Posterior vena cava (tissue), 2 donors: ENCODE measurements around the gene GUSB. TPM values are rescaled to one million over a fixed set of nuclear protein-coding genes. Genes with fewer than 3 reads are reported as not detected.
"Not testable (repeated sequence)": the region's sequence is repeated elsewhere in the genome, so short reads cannot be mapped to it uniquely, and the experiment has no call there.

Experiments used
- DNase-seq: peaks from one replicate; pipeline ENCODE4 v3.0.0-alpha.2; 2020; ENCODE audit warnings: low spot score
- intact Hi-C, 2 donors: fragments of 100-400 bp; cut with DNase I; formaldehyde crosslinking; loops; one replicate each; pipeline versions ENCODE4 v1.14.1 to v1.14.2; 2022 to 2023
- long read RNA-seq, 2 donors: library from polyadenylated mRNA; unstranded; transcript quantifications; one replicate each; pipeline ENCODE4 v2.0.0, GENCODE V29; 2020 to 2021
- total RNA-seq, 2 donors: library from RNA; stranded (reverse); fragmentation: NEBNext Ultra II Directional; extraction: Animal tissue kit (Norgen Biotek cat#: 25700); gene quantifications; one replicate each; pipeline ENCODE4 v1.2.1, GENCODE V29; 2021
- donor health status: DM: yes; HTN: yes; CAD: no.
- donor health status: DM: yes; HTN: yes; CAD: no.

GUSB gene
- total RNA-seq = 10 to 100 TPM; 22.5 to 38.4 TPM
- long read RNA-seq, donor 1, transcript GUSB-201 (12 exons, 2,300 nt) = major isoform, 14 of 44 reads
- long read RNA-seq, donor 1, partial matches to known transcripts = 16 of 44 reads
- long read RNA-seq, donor 1, other reads (novel, unspliced or antisense) = 14 of 44 reads
- long read RNA-seq, donor 2, transcript GUSB-201 (12 exons, 2,300 nt) = major isoform, 26 of 75 reads
- long read RNA-seq, donor 2, partial matches to known transcripts = 11 of 75 reads
- long read RNA-seq, donor 2, other reads (novel, unspliced or antisense) = 38 of 75 reads

DNA sequence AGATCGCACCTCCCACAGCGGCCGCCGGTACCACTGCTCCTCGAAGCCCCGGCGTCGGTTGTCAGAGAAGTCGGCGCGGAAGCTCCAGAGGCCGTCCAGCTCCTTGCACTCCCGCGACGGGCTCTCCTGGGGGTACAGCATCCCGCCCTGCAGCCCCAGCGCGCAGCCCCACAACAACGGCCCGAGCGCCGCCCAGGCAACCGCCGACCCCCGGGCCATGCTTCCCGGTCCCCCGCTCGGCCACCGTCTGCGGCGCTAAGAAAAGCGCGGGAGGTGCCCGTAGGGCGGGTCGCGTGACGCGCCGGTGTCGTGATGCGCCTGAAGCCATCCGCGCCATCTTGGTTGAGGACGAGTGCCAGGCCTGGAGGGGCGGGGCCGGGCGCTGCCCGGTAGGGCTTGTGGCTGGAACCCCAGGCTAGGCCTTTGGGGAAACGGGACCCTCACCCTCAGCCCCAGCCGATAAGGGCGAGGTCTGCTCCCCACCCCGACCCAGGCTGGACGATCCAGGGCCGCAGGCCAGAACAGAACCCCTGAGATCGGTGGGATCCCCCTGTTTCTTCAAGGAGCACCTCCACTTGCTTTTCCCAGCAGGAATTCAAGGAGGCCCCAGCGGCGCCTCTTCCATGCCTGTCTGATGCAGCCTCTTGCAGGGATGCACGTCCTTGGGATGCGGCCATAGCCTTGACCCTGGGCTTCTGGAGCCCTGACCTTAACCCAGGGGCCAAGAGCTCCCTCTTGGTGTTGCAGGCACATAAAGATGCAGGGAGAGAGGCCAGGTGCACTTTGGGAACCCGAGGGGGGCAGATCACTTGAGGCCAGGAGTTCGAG is at the start of gene GUSB:
Gene GUSB, minus strand, starts transcription at position 249 of the 828 bp plus-strand sequence. Its CDS starts 30 bp downstream, at position 219.
- intact Hi-C loops = no loop called here
- peak; percentile 98 for DNase-seq

DNA sequence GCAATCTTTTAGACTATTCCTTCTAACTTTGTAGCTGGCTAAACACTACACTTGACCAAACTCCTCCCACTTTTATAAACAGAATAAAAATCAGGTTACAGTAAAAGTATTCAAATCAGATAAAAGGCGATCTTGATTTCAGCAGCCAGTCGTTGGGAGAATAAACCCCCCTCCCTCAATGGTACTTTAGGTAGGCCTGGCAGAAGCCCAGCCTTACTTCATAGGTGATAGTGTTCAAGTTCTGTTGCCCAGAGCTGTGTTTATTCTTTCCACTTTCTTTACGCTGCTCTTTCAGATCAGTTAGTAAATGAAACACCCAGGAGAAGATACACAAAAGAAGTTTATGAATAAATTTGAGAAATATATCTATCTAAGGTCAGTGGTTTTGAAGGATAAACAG is 46.3 kb upstream of the GUSB start:
- intact Hi-C loops = not testable (repeated sequence)

DNA sequence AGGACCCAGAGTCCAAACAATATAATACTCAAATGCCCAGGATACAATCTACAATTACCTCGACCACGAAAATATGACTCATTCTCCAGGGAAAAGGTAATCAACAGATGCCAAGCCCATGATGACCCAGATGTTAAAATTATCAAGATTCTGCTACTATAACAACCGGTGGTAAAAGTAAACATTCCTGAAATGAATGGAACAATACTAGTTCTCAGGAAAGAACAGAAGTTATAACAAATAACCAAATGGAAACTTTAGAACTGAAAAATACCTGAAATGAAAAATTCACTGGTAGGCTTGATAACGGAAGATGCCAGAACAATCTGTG is 34.1 kb upstream of the GUSB start:
- intact Hi-C loops = no loop called here
- no peak for DNase-seq

More for the DNA sequence above, 46.3 kb upstream of the GUSB start:
- DNase-seq = not testable (repeated sequence)

DNA sequence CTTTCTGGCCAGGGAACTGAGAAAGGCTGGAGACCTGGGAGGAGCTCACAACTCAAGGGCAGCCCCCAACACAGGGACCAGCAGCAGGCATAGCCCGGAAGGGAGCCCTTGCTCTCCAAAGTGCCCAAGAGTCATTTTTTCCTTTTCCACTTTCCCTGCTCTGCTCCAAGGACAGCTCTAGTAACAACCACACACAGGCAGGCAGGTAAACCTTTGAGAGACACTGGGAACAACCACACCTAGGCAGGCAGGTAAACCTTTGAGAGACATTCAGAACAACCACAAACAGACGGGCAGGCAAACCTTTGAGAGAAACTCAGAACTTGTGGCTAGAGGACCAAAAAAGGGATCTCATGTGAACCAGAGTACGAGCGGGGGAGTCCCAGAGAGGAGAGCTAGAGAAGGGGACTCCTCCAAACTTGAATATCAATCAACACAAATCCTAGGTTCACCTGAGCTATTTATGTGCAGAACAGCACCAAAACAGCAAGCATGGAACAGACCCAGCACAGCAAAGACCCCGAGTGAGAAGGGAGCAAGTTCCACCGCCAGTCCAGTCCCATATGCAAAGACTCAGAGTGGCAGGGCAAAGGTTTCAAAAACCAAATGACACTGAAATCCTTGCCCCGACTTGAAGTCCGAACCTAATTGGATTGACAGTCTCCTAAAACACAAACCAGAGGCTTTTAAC is 33.6 kb upstream of the GUSB start:
- intact Hi-C loops = no loop called here
- no peak for DNase-seq

DNA sequence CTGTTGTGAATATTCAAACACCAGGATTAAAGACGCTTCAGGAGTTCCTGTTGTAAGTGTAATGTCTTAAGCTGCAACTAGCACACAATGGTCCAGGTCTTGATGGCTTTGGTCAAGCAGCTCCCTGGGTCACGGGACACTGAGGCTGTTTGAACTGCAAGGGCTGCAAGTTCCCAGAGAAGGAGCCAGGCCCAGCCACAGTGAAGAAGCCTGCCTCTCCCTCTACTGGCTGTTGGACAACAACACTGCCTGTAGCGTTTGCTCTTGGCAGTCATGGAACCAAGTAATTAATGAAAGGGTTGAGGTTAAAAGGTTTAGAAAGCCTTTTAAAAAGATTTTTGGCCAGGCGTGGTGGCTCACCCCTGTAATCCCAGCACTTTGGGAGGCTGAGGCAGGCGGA is 31.9 kb upstream of the GUSB start:
- intact Hi-C loops = no loop called here
- DNase-seq = no peak

DNA sequence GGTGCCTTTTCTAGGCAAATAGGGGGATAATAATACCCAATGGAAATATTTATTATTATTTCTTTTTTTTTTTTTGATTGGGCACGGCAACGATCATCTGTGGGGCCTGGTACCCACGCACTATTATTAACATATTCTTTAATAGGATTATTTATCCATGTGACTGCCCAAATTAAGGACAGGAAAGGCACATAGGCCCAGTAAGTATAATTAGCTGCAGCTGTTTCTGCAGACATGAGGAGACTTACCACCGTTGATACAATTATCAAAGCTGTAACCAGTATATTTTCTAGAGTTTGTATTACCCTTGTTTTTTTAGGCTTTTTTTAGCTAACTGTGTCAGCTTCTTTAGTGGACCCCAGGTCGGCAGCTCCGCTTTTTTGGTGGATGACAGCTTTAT is 25.2 kb upstream of the GUSB start:
- no peak for DNase-seq
- intact Hi-C loops = no loop called here

DNA sequence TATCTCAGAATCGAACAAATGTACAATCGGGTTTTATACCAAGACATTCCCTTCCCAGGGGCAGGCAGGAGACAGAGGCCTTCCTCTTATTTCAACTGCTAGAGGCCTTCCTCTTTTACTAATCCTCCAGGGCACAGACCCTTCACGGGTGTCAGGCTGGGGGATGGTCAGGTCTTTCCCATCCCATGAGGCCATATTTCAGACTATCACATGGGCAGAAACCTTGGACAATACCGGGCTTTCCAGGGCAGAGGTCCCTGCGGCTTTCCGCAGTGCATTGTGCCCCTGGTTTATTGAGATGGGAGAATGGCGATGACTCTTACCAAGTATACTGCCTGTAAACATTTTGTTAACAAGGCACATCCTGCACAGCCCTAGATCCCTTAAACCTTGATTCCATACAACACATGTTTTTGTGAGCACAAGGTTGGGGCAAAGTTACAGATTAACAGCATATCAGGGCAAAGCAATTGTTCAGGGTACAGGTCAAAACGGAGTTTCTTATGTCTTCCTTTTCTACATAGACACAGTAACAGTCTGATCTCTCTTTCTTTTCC is 23.2 kb upstream of the GUSB start:
- intact Hi-C loops, DNase-seq: not testable (repeated sequence)

DNA sequence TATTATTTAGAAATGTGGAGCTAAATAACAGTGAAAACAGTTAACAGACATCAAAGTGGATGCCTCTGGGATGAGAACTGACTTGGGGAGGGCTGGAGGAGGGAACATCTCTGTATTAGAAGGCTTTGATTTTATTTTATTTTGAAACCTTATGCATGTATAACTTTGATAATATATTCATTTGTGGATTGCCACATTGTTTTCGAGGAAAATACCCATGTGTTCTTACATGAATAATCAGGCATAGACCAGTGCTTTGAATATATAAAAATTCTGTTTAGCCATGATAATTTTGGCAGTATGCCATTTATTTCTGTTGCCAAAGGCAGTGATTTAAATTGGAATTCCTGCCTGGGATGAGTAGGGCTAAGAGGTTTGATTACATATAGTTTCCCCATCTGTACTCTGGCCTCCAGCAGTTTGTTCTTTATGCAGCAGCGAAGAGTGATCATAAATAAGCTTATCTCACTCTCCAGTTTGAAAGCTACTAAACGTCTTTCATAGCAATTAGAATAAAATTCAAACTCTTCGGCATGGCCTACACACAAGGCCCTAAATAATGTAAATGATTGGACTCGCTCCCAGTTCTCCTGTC is 18.9 kb upstream of the GUSB start:
- intact Hi-C loops = not testable (repeated sequence)

DNA sequence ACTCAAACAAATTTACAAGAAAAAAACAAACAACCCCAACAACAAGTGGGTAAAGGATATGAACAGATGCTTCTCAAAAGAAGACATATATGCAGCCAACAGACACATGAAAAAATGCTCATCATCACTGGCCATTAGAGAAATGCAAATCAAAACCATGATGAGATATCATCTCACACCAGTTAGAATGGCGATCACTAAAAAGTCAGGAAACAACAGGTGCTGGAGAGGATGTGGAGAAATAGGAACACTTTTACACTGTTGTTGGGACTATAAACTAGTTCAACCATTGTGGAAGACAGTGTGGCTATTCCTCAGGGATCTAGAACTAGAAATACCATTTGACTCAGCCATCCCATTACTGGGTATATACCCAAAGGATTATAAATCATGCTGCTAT is 13.0 kb upstream of the GUSB start:
- DNase-seq, intact Hi-C loops: not testable (repeated sequence)

More for the DNA sequence above, 18.9 kb upstream of the GUSB start:
- DNase-seq = not testable (repeated sequence)

DNA sequence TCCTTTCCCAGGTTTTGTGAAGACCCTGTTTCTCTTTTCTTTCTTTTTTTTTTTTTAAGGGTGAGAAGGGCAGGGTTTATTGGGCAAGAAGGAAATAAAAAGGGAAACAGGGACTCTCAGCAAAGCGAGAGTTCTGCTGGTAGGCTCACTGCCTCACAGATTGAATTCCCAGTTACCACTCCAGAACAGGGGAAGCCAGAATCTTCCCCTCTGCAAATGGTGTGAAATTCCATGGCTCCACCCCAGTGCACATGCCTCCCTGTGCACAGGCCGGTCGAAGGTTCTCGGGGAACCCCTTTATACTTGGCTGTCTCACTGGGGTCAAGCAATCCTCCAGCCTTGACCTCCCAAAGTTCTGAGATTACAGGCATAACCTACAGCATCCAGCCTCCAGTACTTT is 10.5 kb upstream of the GUSB start:
- no peak for DNase-seq
- intact Hi-C loops = no loop called here

DNA sequence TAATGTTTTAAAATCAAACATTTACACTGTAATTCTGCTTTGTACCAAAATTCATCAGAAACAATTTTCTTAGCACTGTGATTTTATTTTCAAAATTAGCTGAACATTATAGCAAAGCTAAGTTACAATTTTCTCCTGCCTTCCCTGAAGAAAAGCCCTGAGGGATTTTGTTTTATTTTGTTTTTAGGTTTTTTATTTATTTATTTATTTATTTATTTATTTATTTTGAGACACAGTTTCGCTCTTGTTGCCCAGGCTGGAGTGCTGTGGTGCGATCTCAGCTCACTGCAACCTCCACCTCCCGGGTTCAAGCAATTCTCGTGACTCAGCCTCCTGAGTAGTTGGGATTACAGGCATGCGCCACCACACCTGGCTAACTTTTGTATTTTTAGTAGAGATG is 9.8 kb upstream of the GUSB start:
- intact Hi-C loops, DNase-seq: not testable (repeated sequence)

DNA sequence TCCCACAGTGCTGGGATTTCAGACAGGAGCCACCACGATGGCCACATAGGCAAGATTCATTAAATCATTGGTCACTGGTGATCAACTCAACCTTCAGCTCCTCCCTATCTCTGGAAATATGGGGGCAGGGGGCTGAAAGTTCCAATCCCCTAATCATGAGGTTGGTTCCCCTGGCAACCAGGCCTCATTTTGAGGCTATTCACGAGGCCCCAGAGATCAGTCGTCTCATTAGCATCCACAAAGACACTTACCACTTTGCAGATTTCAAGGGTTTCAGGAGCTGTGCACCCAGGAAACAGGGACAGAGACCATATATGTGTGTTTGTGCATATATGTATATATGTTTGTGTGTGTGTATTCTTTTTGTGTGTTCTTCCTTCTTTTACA is 7.7 kb upstream of the GUSB start:
- no peak for DNase-seq
- intact Hi-C loops = no loop called here

DNA sequence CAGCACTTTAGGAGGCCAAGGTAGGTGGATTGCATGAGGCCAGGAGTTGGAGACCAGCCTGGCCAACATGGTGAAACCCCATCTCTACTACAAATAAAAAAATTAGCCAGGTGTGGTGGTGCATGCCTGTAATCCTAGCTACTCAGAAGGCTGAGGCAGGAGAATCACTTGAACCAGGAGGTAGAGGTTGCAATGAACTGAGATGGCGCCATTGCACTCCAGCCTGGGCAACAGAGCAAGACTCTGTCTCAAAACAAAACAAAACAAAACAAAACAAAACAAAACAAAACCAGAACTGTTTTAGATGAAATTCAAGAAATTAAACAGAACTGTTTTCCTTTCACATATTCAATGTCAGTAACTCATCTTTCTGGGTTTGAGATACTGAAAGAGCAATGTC is 6.5 kb upstream of the GUSB start:
- intact Hi-C loops, DNase-seq: not testable (repeated sequence)

DNA sequence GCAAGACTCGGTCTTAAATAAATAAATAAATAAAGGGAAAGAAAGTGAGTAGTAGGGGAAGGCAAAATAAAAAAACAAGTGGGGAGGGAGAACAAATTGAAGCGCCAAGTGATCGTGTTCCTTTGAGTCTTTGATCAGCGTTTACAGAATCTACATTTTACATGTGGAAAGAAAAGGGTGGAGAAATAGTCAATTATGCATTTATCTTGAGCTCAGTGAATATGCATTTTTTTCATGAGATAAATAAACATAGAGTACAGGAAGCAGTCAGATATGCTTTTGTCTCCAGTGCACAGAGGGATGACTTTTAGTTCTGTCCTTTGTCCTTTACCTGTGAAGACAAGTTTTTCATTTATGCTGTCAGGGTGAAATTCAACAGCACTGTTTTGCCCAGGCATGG is 6.1 kb upstream of the GUSB start:
- DNase-seq = no peak
- intact Hi-C loops = no loop called here

DNA sequence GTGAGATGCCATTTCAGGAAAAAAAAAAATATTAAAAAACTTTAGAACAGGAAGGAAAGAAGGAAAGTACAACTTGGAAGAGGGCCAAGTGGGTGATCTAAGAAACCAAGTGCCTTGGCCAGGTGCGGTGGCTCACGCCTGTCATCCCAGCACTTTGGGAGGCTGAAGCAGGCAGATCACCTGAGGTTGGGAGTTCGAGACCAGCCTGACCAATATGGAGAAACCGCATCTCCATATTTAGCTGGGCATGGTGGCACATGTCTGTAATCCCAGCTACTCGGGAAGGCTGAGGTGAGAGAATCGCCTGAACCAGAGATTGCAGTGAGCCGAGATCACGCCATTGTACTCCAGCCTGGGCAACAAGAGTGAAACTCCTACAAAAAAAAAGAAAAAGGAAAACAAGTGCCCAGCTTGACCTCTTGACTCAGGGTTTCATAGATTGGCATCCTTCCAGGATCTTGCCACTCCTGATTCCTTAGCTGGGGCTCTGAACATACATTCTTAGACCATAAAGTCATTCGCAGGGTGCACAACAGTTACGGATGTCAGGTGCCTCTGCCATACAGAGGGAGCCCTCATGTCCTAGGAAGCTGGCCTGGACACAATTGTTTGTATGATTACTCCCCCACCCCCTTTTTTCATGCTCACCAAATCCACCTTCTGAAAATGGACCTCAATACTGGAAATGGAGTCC is 2.1 kb upstream of the GUSB start:
- no peak for DNase-seq
- intact Hi-C loops = no loop called here

DNA sequence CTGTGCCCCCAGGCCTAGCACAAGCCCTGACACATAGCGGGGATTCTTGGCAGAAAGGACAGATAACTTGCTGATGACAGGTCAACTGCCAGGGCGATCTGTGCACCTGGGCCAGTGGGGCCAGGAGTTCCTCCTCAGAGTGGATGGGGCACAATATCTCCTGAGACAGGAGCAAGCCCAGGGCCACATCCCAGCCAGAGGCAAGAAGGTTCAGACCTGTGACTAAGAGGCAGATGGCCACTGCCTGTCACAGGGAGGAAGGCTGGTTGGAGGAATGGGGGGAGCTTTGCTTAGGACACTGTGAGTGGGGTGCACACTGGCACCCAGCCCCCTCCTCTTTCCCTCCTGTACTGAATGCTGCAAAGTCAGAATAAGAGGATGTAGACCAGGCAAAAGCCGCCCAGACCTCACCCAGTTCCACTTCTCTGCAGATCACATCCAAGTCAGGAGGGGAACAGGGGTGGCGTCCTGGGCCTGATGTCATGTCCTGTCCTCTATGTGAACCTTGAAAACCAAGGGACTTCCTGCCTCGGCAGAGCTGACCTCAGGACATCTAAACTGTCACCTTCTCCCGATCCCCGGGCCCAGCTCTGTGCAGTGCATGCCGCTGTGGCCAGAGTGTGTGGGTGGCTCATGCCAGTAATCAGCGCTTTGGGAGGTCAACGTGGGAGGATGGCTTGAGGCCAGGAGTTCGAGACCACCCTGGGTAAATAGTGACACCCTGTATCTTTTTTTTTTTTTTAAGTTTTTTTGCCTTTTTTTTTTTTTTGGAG is 1.3 kb downstream of the GUSB start:
- peak; percentile 89 for DNase-seq
- intact Hi-C loops = no loop called here

DNA sequence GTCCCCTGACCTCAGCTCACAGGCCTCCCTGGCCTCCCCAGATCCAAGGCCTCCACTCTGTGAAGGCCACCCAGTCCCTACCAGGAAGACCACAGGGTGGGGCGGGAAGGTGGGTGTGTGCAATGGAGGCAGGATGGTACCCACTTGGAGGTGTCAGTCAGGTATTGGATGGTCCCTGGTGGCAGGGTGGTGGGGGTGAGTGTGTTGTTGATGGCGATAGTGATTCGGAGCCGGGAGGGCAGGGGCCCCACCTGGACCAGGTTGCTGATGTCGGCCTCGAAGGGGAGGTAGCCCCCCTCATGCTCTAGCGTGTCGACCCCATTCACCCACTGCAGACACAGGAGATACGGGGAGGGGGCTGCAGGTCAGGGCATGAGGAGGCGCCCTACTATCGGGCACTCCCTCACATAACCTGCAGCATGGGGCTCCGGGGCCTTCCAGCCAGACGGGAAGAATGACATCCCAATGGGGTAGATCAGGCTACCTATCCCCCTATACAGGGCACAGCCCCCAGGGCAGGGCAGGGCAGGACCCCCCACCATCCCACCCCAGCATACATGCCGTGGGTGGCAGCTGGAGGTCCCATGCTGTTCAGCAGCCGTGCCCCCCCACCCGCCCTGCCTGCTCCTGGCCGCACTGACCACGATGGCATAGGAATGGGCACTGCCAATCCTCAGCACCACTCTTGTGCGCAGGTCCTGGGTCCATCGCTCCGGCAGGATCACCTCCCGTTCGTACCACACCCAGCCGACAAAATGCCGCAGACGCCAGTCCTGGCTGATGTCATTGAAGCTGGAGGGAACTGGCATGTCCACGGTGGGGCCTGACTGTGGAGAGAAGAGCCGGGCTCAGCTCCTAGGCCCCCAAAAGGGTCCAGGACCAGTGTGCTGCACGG is 2.2 kb downstream of the GUSB start:
- DNase-seq = no peak
- intact Hi-C loops = no loop called here
